Body of pancreas (tissue), 4 donors: Measurements from ENCODE around the gene ELL2. TPM values are rescaled to one million over a fixed set of nuclear protein-coding genes. Genes with fewer than 3 reads are reported as not detected.

Experiments used
- ATAC-seq: fragments of 150-250 bp; one replicate; pipeline ENCODE4 v1.9.1; 2016
- DNase-seq, 4 donors: peaks; one replicate each; pipeline ENCODE4 v3.0.0-alpha.2; 2019
- H3K27ac ChIP-seq, 4 donors: fragments of 200-600 bp; sonication (generic); 1 replicate in 3 of 4; 2 replicates in 1 of 4; pipeline versions ENCODE4 v1.5.1 to v1.6.1; 2016 to 2019; ENCODE audit warnings: mild to moderate bottlenecking in 1 of 4, mixed read lengths in 1 of 4, moderate library complexity in 1 of 4
- H3K27me3 ChIP-seq, 2 donors: fragments of 200-600 bp; sonication (generic); one replicate each; pipeline ENCODE4 v1.6.0; 2016; ENCODE audit warnings: mild to moderate bottlenecking in 1 of 2
- H3K36me3 ChIP-seq, 2 donors: fragments of 200-600 bp; sonication (generic); replicated peaks in 1 of 2; 2 replicates each; pipeline ENCODE4 v1.5.1; 2016; ENCODE audit warnings: low read depth in 2 of 2; ENCODE audit not compliant: insufficient read depth in 1 of 2
- H3K4me1 ChIP-seq: fragments of 200-600 bp; sonication (generic); one replicate; pipeline ENCODE4 v1.6.0; 2016
- H3K4me3 ChIP-seq, 2 donors: fragments of 200-600 bp; sonication (generic); 1 replicate in 1 of 2; 2 replicates in 1 of 2; pipeline ENCODE4 v1.5.1; 2016 to 2019
- H3K9me3 ChIP-seq, 3 donors: fragments of 200-600 bp; sonication (generic); 1 replicate in 2 of 3; 2 replicates in 1 of 3; pipeline ENCODE4 v1.5.1; 2016
- POLR2A ChIP-seq, 3 donors: fragments of 450-650 bp; IDR thresholded peaks; one replicate each; pipeline ENCODE4 v1.6.1; 2016; ENCODE audit warnings: antibody characterized with exemption in 3 of 3, mild to moderate bottlenecking in 2 of 3
- WGBS, 2 donors: methylation state at CpG; one replicate each; pipeline ENCODE4 v1.1.5; 2017; 5-methylcytosine and 5-hydroxymethylcytosine counted together
- intact Hi-C: fragments of 100-400 bp; cut with DNase I; formaldehyde crosslinking; loops from one replicate; pipeline ENCODE4 v1.15.1; 2023
- total RNA-seq, 2 donors: library from RNA; depleted of rRNA; stranded (reverse); fragments of >200 nt; gene quantifications; one replicate each; pipeline ENCODE4 v1.1.0, GENCODE V29; 2016
- TF ChIP-seq, protein P1 (sequence below), 7 experiments: fragments of 450-650 bp in 4 of 7; fragments of 200-600 bp in 3 of 7; sonication (generic) in 3 of 7; IDR thresholded peaks; one replicate each; pipeline ENCODE4 v1.5.1; 2016 to 2019; ENCODE audit warnings: antibody characterized with exemption in 7 of 7

ELL2 gene
- total RNA-seq, 2 donors from 2014 or later: 100 to 104 TPM

DNA sequence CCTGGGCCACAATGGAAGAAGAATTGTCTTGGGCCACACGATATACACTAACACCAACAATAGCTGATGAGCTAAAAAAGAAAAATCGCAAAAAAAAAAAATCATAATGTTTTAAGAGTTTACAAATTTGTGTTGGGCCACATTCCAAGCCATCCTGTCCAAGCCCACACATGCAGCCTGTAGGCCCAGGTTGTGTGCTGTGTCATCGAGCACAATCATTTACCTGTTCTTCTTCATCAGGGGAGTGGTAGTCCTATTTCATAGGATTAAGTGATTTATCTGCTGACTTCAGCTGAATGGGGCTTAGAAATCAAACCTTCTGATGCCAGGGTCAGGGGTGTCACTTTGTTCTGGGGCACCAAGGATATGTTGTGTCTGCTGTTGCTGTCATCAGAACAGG is 44.6 kb upstream of the ELL2 start:
- DNase-seq: no peak
- no peaks in the 10 kb centered on the region for H3K27me3 ChIP-seq
- H3K9me3 ChIP-seq: no peaks in the 10 kb centered on the region
- H3K4me1 ChIP-seq: peaks cover 6% of the 10 kb centered on the region
- no peak overlapping the region for H3K4me3 ChIP-seq
- no peak overlapping the region for H3K27ac ChIP-seq
- intact Hi-C loops: no loop called here
- TF ChIP-seq POLR2A (IDR thresholded peaks at IDR 0.05): no peak
- TF ChIP-seq, protein P1, sequence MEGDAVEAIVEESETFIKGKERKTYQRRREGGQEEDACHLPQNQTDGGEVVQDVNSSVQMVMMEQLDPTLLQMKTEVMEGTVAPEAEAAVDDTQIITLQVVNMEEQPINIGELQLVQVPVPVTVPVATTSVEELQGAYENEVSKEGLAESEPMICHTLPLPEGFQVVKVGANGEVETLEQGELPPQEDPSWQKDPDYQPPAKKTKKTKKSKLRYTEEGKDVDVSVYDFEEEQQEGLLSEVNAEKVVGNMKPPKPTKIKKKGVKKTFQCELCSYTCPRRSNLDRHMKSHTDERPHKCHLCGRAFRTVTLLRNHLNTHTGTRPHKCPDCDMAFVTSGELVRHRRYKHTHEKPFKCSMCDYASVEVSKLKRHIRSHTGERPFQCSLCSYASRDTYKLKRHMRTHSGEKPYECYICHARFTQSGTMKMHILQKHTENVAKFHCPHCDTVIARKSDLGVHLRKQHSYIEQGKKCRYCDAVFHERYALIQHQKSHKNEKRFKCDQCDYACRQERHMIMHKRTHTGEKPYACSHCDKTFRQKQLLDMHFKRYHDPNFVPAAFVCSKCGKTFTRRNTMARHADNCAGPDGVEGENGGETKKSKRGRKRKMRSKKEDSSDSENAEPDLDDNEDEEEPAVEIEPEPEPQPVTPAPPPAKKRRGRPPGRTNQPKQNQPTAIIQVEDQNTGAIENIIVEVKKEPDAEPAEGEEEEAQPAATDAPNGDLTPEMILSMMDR (IDR thresholded peaks at IDR 0.05): no peak
- no peak for ATAC-seq
- H3K36me3 ChIP-seq: no peaks in the 10 kb centered on the region
- WGBS, 2 donors: 89 to 96% methylated on average over 3 of the region's 3 CpGs

DNA sequence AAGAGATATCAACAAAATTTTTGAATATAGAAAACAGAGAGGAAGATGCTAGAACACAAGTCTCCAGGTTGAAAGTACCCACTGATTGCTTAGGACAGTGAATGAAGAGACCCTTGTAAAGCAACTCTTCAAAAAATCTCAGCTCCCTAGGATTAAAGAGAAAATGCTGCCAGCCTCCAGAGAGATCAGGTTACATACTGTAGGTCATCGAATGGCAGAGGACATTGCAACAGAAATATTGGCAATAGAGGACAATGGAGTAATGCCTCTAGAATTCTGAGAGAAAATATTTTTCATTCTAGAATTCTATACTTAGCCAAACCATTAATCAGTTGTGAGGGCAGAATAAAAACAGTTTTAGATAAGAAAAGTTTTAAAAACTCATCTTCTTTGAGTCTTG is 43.1 kb upstream of the ELL2 start:
- Histone ChIP-seq H3K27ac (no peak overlapping the region), H3K36me3 (no peaks in the 10 kb centered on the region), H3K4me3 (no peak overlapping the region), H3K4me1 (peaks cover 6% of the 10 kb centered on the region), H3K9me3 (no peaks in the 10 kb centered on the region), H3K27me3 (no peaks in the 10 kb centered on the region)
- DNase-seq (no peak), ATAC-seq (no peak)
- intact Hi-C loops: no loop called here
- TF ChIP-seq POLR2A (IDR thresholded peaks at IDR 0.05): no peak
- TF ChIP-seq, protein P1 (IDR thresholded peaks at IDR 0.05): no peak
- WGBS, 2 donors: 69 to 76% methylated on average over 1 of the region's 1 CpG

DNA sequence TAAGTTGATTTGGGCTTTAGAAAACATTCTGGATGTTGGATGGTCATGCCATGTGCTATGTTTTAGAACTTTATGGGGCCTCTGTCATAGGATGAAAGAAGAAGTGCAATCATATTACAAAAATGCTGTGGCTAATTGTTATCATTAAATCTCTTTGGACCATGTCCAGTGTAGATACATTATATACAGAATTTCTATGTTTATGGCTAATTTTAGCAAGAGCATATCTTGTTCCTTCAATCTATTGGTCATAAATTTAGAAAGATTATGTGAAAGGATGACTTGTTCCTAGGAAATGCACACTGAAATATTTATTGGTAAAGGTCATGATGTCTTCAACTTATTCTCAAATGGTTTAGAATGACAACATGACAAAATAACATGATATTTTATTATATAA is 42.4 kb upstream of the ELL2 start:
- Histone ChIP-seq H3K9me3 (no peaks in the 10 kb centered on the region), H3K27ac (no peak overlapping the region), H3K4me3 (no peak overlapping the region), H3K36me3 (no peaks in the 10 kb centered on the region), H3K4me1 (peaks cover 6% of the 10 kb centered on the region), H3K27me3 (no peaks in the 10 kb centered on the region)
- ATAC-seq: no peak
- TF ChIP-seq, protein P1 (IDR thresholded peaks at IDR 0.05): no peak
- TF ChIP-seq POLR2A (IDR thresholded peaks at IDR 0.05): no peak
- no peak for DNase-seq
- intact Hi-C loops: no loop called here

DNA sequence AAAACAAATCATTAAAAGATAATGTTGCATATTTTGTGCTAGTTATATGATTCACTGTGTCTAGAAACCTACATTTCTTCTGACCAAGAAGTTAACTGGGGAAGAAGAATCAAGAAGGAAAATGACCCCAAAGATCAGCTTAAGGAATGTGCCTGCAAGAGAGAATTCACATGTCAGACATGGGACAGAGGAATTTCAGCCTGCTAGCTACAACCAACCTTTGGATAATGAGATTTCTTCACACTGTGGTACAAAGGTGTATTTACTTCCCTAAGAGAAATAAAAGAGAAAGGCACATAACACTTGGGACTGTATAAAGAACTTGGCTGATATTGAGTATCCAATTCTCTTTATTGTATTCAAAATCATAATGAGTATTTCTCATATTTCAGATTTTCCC is 39.6 kb upstream of the ELL2 start:
- ATAC-seq: no peak

DNA sequence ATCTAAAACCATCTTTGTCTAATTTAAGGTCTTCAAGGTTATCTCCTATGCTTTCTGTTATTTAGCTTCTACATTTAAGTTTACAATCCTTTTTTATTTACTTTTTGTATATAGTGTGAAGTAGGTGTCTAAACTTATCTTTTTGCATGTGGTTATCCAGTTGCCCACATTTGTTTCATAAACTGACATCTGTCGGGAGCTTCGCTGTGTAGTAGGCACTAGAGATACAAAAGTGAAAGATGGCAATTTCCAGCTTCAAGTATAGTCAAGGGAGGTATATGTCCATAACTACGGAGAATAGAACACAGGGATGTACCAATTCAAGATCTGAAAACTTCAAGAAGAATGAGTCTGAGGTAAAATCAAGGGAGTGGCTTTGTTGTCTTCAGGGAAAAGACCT is 38.7 kb upstream of the ELL2 start:
- H3K27me3 ChIP-seq: no peaks in the 10 kb centered on the region
- TF ChIP-seq POLR2A (IDR thresholded peaks at IDR 0.05): no peak
- TF ChIP-seq, protein P1 (IDR thresholded peaks at IDR 0.05): no peak
- no peaks in the 10 kb centered on the region for H3K36me3 ChIP-seq
- intact Hi-C loops: no loop called here
- H3K9me3 ChIP-seq: no peaks in the 10 kb centered on the region
- no peak overlapping the region for H3K27ac ChIP-seq
- H3K4me1 ChIP-seq: peaks cover 14% of the 10 kb centered on the region
- H3K4me3 ChIP-seq: no peak overlapping the region
- 94 to 97% methylated on average over 3 of the region's 3 CpGs for WGBS, 2 donors
- DNase-seq: no peak
- no peak for ATAC-seq

More for the DNA sequence above, 39.6 kb upstream of the ELL2 start:
- DNase-seq: no peak
- H3K27me3 ChIP-seq: no peaks in the 10 kb centered on the region
- H3K4me1 ChIP-seq: peaks cover 12% of the 10 kb centered on the region
- H3K27ac ChIP-seq: no peak overlapping the region
- H3K36me3 ChIP-seq: no peaks in the 10 kb centered on the region
- no peaks in the 10 kb centered on the region for H3K9me3 ChIP-seq
- intact Hi-C loops: no loop called here
- H3K4me3 ChIP-seq: no peak overlapping the region
- TF ChIP-seq, protein P1 (IDR thresholded peaks at IDR 0.05): no peak
- no peak for TF ChIP-seq POLR2A (IDR thresholded peaks at IDR 0.05)
